Mesothelial cell of epicardium (in vitro differentiated cells): Measurements from ENCODE around the gene NLGN1. TPM values are rescaled to one million over a fixed set of nuclear protein-coding genes. Genes with fewer than 3 reads are reported as not detected.

ENCODE experiments used
- DNase-seq, 2 experiments: peaks; one replicate each; pipeline ENCODE4 v3.0.0; 2021; ENCODE audit warnings: low spot score in 2 of 2; ENCODE audit not compliant: unreplicated experiment in 2 of 2
- H3K27ac Mint-ChIP-seq: 2 replicates; pipeline ENCODE4 v1.8.0; 2021; ENCODE audit warnings: mixed read lengths
- H3K27me3 Mint-ChIP-seq: 2 replicates; pipeline ENCODE4 v1.8.0; 2021; ENCODE audit warnings: low read depth, mixed read lengths
- H3K36me3 Mint-ChIP-seq: 2 replicates; pipeline ENCODE4 v1.8.0; 2021; ENCODE audit warnings: mixed read lengths
- H3K4me1 Mint-ChIP-seq: 2 replicates; pipeline ENCODE4 v1.8.0; 2021; ENCODE audit warnings: mixed read lengths
- H3K4me3 Mint-ChIP-seq: 2 replicates; pipeline ENCODE4 v1.8.0; 2021; ENCODE audit warnings: mild to moderate bottlenecking, moderate library complexity, mixed read lengths
- H3K9me3 Mint-ChIP-seq: 2 replicates; pipeline ENCODE4 v1.8.0; 2021; ENCODE audit warnings: mixed read lengths
- CTCF ChIP-seq: fragments of 200-600 bp; sonication (generic); IDR thresholded peaks from one replicate; pipeline ENCODE4 v1.5.0; 2021; ENCODE audit warnings: antibody characterized with exemption; ENCODE audit not compliant: unreplicated experiment
- total RNA-seq: library from RNA; stranded (reverse); gene quantifications from 3 replicates; pipeline ENCODE4 v1.2.1, GENCODE V29; 2021

Gene NLGN1
- total RNA-seq, 1 donor from 2014 or later: 4.2 TPM

- Mint-ChIP-seq H3K27me3 (no peaks in the 10 kb centered on the region), H3K36me3 (no peaks in the 10 kb centered on the region), H3K27ac (no peak overlapping the region), H3K4me1 (peaks cover 15% of the 10 kb centered on the region), H3K4me3 (no peak overlapping the region), H3K9me3 (no peaks in the 10 kb centered on the region)
- TF ChIP-seq CTCF: no peak
- DNase-seq: no peak
These were observed 705.3 kb downstream of the NLGN1 start for GRCh38 chr3:174102866-174103265.

DNA sequence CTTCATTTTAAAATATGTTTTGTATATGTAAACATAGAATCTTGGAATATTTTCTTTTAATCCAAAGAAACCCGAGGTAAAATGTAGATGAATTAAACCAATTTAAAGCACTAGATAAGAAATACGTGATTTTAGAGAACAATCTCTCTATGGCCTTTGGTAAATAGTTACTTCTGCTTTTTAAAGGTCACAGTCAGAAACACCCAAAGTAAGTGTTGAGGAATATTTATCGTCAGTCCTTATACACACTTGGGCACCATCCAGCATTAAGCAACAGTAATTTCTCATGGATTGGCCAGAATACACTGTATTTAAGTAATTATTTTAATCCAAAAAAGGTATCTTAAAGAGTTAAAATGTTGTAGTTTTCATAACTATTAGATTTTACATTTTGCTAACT, 713.2 kb downstream of the NLGN1 start:
- Mint-ChIP-seq H3K27ac (no peak overlapping the region), H3K36me3 (no peaks in the 10 kb centered on the region), H3K4me3 (no peak overlapping the region), H3K9me3 (peaks cover 18% of the 10 kb centered on the region), H3K27me3 (no peaks in the 10 kb centered on the region), H3K4me1 (no peaks in the 10 kb centered on the region)
- DNase-seq: no peak
- no peak for TF ChIP-seq CTCF

GRCh38 chr3:174111776-174112175, 714.2 kb downstream of the NLGN1 start:
- H3K27me3 Mint-ChIP-seq: no peaks in the 10 kb centered on the region
- H3K4me1 Mint-ChIP-seq: no peaks in the 10 kb centered on the region
- H3K36me3 Mint-ChIP-seq: no peaks in the 10 kb centered on the region
- peaks cover 18% of the 10 kb centered on the region for H3K9me3 Mint-ChIP-seq
- H3K4me3 Mint-ChIP-seq: no peak overlapping the region
- no peak for DNase-seq
- H3K27ac Mint-ChIP-seq: no peak overlapping the region
- no peak for TF ChIP-seq CTCF

DNA sequence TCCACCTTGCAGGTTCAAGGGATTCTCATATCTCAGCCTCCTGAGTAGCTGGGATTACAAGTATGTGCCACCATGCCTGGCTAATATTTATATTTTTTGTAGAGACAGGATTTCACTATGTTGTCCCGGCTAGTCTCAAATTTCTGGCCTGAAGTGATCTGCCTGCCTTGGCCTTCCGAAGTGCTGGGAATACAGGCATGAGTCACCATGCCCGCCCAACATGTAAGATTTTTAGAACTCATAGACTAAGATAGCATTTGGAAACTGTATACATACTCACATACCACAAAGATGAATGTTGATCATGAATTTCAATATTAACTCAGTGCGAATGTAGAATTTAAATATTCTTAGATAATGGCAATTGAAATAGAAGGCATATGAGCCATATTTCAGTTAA, 718.9 kb downstream of the NLGN1 start:
- no peak overlapping the region for H3K4me3 Mint-ChIP-seq
- H3K36me3 Mint-ChIP-seq: no peaks in the 10 kb centered on the region
- no peak overlapping the region for H3K27ac Mint-ChIP-seq
- TF ChIP-seq CTCF: no peak
- no peaks in the 10 kb centered on the region for H3K27me3 Mint-ChIP-seq
- H3K9me3 Mint-ChIP-seq: peaks cover 18% of the 10 kb centered on the region
- H3K4me1 Mint-ChIP-seq: no peaks in the 10 kb centered on the region
- no peak for DNase-seq

DNA sequence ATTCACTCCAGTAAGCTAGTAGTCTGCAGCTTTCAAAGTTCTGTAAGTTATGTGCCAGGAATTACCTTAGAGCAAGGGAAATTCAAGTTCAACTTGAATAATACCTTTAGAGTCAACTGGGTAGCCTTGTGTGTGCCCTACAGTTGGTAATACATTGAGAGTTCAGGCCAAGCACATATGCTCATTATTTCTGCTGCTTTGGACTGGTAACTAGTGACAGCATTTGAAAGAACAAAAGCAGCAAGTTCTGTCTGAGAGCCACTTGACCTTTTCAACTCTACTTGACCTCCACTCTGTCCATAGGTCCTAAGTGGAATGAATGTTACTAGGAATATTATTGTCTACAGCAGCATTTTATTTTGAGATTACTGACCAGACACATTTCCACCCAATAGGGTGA, 723.5 kb downstream of the NLGN1 start:
- no peaks in the 10 kb centered on the region for H3K9me3 Mint-ChIP-seq
- H3K36me3 Mint-ChIP-seq: no peaks in the 10 kb centered on the region
- H3K27me3 Mint-ChIP-seq: no peaks in the 10 kb centered on the region
- H3K4me3 Mint-ChIP-seq: no peak overlapping the region
- TF ChIP-seq CTCF: no peak
- no peak overlapping the region for H3K27ac Mint-ChIP-seq
- DNase-seq: no peak
- peaks cover 18% of the 10 kb centered on the region for H3K4me1 Mint-ChIP-seq

DNA sequence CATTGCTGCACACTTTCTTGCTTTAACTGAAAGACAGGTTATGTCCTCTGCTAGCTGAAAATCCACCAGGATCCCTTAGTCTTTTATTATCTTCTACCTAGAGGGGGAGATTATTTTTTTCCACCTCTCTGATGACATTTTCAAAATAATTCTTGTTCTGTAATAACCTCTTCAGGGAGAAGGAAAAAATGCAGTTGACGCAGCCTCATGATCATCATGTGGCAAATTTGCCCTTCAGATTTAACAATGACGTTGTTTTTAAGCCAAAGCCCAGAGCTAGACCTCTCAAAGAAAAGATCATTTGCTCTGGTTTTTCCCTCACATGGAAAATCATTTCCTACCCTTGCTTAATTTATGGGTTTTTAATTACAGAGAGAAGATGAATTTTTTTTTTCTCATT, 724.9 kb downstream of the NLGN1 start:
- H3K27me3 Mint-ChIP-seq: no peaks in the 10 kb centered on the region
- no peak overlapping the region for H3K4me3 Mint-ChIP-seq
- peaks cover 24% of the 10 kb centered on the region for H3K4me1 Mint-ChIP-seq
- no peaks in the 10 kb centered on the region for H3K36me3 Mint-ChIP-seq
- DNase-seq: no peak
- TF ChIP-seq CTCF: no peak
- H3K27ac Mint-ChIP-seq: no peak overlapping the region
- H3K9me3 Mint-ChIP-seq: no peaks in the 10 kb centered on the region
